GM21717 (cell line): ENCODE data around the gene C2orf42.
"Not testable (repeated sequence)": the region's sequence is repeated elsewhere in the genome, so short reads cannot be mapped to it uniquely, and the experiment has no call there.

Source experiments
- ATAC-seq: cut with Tn5 transposase; IDR thresholded peaks from one replicate; pipeline ENCODE4 v1.9.1; 2021; ENCODE audit warnings: mild to moderate bottlenecking, moderate library complexity; ENCODE audit not compliant: unreplicated experiment

Gene C2orf42

DNA sequence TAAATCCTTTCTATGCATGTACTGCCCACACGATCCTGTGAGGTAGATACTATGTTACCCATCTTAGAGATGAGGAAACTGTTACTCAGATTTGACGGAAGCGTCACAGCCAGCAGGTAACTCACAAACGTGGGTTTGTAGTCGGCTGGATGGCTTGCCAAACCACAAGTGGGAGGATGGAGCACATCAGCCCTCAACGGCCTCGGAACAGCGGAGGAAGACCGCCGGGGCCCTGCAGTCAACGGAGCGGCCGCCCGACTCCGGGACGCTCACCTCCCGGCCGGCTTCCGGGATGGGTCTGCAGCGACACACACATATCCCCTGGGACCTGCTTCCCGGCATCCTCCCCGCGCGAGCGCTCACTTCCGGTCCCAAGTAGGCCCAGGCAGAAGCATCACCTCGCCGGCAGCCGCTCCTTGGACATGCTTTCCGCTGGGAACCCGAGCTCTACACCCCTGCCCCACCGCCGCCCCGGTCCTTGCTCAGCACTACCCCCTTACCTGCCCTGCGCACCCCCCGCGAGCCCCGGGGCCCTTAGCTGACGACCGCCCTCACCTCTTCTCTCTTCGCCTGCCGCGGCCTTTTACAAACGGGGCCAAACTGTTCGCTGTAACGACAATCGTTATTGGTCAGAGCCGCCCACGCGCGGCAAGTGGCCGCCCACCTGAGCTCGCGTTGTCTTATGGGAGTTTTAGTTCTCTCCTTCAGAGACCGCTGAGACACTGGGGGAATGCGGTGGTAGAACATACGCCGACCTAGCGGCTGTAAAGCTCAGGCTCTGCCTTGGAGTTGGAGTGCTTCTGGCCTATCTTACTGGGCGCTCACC is at the start of gene C2orf42:
Gene C2orf42, minus strand, starts transcription at position 602 of the 826 bp plus-strand sequence. CDS start 9,034 bp downstream, outside the sequence.
- peak; percentile 84 for ATAC-seq

DNA sequence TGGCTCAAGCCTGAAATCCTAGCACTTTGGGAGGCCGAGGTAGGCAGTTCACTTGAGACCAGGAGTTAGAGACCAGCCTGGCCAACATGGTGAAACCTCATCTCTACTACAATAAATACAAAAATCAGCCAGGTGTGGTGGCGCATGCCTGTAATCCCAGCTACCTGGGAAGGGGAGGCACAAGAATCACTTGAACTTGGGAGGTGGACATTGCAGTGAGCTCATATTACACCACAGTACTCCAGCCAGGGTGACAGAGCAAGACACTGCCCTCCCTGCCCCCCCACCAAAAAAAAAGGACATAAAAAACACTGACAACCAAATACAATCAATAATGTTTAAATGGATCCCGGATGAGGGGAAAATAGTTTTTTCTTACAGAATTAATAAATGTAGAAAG is 49.8 kb upstream of the C2orf42 start:
- ATAC-seq: no peak

DNA sequence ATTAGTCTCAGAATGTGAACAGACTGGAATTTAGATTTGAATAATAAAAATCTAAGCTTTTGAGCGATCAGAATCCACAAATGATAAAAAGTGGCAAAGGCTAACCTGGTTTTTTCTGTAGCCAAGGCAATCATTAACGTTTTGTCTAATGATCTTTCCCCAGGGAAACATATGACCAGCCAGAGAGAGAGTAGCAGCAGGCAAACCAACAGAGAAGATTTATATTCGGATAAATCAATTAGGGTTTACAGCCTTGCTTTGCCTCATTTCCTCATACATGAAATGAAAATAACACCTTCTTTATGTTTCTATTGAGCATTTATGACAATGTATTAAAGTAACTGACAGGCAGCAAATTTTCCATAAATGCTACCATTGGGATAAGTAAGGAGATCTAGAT is 43.1 kb upstream of the C2orf42 start:
- ATAC-seq: no peak

DNA sequence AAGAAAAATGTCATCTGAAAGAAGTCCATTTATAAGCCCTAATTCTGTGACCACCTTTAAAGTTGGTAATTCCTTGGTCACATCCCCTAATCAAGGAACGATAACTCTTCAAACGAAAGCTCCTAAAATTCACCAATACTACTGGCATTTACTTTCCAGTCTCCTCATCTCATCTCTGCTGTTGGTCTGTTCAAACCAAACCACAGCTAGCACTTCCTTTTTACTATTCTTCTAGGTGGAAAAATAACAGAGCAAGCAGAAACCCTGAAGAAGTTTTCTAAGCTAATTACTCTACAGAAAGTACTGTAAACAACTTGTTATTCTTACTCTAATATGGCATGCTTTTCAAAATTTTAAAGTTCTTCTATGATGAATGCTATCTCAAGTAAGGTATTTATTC is 36.0 kb upstream of the C2orf42 start:
- no peak for ATAC-seq

DNA sequence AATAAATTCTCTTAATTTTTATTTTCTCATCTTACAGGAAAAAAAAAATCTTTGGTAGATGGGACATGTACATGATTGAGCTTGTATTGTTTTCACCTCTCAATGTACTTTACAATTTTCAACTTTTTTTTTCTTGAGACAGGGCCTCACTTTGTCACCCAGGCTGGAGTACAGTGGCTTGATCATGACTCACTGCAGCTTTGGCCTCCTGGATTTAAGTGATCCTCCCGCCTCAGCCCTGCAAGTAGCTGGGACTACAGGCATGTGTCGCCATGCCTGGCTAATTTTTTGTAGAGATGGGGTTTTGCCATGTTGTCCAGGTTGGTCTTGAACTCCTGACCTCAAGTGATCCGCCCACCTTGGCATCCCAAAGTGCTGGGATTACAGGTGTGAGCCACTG is 32.5 kb upstream of the C2orf42 start:
- not testable (repeated sequence) for ATAC-seq

DNA sequence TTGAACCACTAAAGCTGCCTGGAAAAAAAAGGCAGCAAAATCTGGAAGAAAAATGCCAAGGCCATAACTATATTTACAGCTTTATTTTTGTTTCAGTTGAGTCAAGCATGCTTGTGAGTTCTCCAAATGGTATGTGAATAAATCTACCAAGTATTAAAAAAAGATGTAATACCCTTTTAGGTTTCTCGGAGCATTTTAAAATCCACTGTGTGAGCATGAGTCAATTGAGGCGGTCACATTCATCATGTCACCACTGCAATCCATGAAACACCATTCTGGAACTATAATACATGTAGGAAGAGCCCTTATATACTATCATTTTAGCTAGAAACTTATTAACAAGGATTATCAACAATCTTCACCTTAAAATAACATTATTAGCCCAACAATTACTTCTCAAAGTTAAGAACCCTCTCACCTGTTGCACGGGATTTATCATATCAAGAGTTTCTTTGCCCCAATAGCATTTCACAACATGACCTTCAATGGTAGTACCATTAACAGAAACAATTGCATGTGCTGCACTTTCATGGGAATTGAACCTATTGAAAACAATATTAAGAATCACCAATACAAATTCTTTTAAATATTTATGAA is 24.2 kb upstream of the C2orf42 start:
- ATAC-seq: no peak

DNA sequence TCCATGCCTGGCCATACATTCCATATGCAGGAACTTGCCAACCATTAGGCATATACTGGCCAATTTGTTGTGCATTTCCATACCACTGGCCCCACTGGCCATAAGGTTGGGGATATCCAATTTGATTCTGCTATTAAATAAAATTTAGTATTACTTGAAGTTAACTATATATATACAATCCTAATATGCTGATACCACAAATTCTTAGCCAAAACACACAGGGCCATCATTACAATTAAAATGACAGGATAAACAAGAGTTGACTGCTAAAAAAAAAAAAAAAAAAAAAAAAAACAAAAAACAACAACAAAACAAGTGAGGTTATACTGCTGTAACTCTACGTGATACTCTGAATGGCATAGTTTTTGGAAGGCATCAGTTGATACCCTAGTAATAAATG is 23.5 kb upstream of the C2orf42 start:
- ATAC-seq: no peak

DNA sequence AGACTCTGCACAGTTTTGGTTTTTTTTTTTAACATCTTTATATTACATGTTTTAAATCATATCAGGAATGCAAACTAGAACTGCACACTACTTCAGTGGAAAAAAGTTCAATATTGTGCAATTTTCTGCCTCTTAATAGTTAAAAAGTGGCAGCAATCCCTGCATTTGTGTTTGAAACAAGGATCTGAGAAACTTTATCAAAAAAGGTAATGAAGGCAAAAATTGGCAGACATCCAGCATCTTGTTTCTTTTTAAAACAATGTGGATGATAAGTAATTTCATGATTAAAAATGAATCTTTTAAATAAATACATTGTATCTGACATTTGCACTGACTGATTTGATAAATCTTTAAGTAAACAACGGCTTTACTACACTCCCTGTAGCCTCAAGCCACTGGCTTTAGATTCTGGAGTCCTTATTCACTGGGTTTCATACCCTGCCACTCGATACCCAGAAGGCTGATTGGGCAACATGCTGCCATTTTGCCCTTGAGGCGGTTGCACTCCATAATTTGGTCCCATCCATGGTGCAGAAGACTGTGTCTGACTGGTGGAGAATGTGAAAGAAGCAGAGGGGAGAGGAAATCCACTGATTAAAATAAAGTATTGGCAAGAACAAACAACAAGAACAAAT is 21.6 kb upstream of the C2orf42 start:
- no peak for ATAC-seq

DNA sequence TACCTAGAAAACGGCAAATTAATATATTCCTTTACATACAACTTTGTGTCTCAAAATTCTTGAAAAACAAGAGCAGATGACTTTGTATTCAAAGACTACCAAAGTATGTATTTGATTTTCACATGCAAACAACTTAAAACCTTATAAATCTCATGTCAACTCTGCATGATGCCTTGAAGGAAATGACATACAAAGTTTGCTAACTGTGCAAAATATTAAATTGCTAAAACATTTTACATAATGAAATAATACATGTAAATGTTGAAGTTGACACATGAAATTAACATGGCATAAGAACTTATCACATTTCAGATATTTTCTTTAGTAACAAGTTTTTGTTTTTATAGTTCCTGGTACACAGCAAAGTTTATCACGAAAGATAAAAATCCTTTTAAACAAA is 20.8 kb upstream of the C2orf42 start:
- no peak for ATAC-seq

DNA sequence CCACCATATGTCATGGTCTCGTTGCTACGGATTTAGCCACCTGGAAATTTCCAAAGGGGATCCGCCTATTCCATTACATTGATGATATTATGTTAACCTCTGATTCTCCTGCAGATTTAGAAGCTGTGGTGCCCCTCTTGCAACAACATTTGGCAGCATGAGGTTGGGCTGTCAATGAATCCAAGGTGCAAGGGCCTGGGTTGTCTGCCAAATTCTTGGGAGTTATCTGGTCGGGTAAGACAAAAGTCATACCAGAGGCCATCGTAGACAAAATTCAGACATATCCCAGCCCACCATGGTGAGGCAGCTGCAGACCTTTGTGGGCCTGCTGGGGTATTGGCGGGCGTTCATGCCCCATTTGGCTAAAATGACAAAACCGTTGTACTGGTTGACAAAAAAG is 13.6 kb upstream of the C2orf42 start:
- no peak for ATAC-seq

DNA sequence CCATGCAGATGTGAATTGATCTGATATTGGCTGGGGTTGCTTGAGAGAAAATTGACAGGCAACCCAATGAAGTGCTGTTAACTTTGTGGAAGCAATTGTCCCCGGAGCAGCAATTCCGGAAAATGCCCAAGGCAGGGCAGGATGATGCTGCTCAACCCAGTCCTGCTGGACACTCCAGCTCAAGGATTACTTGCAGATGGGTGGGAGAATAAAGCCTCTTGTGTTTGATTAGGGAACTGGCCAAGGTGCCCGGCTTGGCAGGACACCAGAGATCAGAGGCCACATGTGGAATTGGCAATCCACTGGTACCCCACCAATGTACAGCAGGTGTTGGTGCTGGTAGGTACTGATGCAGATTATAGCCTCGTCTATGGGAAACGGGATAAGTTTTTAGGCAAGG is 12.3 kb upstream of the C2orf42 start:
- ATAC-seq: no peak

DNA sequence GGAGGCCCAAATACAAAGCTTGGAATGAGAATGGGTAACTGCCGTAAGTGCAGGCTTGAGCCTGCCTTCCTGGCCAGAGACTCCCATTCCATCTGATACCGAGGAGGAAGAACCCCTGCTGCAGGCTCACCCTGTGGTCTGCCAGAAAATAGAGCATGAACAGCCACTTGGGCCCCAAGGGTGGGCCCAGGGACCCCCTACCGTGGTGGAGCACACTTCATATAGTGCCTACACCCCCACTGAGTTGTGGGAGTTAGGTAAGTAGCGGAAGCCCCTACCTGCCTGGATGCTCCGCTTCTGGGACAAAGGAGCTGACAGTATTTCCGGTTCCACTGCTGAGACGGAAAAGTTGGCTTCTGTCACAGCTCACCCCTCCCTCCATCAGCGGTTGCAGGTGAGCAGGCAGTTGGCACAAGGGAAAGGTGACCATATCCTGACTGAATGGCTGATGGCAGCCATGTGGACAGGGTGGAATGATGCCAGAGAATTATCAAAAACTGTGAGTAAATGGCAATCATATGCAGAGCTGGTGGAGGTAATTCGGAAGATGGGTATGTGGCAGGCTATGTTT is 11.5 kb upstream of the C2orf42 start:
- ATAC-seq: no peak

DNA sequence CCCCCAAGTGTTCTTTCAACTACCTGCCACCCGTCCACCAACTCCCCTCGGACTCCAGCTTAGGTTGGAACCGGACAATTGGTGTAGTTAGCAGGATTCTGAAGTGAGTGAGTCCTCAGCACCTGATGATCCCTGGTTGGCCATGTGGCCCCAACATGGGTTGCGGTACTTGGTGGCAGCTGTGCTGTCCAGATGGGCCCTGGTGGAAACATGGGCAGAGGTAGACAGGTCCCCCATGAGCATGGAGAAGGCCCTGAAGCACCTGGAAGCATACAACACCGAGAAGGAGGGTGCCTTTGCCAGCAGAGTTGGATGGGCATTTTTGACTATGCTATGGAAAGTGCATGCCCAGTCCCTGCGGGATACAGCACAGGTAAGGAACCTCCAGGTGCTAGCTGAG is 11.0 kb upstream of the C2orf42 start:
- ATAC-seq: no peak

DNA sequence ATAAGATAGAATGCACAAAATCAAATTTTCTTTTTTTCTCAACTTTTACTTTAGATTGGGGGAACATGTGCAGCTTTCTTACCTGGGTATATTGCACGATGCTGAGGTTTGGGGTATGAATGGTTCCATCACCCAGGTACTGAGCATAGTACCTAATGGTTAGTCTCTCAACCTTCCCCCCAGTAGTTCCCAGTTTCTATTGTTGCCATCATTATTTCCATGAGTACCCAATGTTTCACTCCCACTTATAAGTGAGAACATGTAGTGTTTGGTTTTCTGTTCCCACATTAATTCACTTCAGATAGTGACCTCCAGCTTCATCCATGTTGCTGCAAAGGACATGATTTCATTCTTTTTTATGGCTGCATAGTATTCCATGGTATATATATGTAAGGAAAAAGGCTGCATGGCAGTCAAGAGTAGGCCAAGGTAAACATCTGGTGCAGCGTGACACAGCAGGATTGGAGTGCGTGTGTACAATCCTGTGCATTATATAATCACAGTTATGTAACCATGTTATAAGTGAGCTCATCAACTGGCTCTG is 10.5 kb upstream of the C2orf42 start:
- no peak for ATAC-seq

DNA sequence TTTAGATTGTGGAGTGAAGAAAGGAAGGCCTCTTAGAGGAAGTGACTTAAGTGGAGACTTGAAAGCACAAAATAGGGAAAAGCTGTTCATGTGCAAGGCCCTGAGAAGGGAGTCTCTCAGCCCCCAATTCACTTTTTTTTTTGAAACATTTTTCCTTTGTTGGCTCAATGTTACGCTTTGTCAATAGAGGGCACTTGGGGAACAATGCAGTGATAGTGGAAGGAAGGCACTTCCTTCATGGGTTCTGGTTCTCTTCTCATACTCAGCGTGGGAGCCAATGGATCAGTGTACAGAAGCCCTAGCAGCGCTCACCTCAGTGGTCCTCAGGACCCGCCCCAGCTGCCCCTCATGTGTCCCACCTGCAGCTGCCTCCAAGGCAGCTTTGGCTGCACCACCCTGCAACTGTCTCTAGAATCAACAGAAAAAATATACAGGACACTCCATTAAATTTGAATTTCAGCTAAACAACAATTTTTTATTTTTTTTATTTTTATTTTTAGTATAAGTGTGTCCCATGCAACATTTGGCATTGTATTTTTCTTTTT is 8.6 kb upstream of the C2orf42 start:
- no peak for ATAC-seq

DNA sequence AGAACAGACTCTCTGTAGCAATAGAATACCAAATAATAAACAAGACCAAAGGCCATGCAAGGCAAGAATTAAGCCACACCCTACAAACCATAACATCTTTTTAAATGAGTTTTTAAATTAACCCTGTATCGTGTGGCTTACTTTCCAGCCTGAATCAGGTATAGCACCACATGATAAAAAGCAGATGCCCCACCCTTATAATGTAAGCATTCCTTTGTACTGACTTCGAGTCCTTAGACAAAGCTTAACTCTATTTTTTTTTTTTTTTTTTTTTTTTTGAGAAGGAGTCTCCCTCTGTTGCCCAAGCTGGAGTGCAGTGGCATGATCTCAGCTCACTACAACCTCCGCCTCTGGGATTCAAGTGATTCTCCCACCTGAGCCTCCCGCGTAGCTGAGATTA is 1.7 kb upstream of the C2orf42 start:
- ATAC-seq: no peak

DNA sequence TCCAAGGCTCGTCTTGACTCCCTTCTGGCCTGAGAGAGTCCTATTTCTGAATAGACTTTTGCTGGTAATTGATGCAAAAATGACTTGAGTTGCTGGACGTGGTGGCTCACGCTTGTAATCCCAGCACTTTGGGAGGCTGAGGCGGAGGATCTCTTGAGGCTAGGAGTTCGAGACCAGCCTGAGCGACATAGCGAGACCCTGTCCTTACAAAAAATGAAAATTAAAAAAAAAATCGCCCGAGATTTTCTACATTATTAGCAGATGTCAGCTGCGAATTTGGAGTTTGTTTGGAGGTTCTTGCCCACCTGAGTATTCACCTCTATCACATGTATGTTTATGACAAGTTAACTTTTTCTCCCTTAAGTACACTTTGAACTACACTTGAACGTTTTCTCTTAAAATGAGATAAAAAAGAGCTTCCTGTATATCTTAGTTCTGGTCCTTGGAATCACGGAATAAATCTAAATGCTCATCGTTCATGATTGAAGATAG is 471 bp upstream of the C2orf42 start:
- ATAC-seq: no peak

DNA sequence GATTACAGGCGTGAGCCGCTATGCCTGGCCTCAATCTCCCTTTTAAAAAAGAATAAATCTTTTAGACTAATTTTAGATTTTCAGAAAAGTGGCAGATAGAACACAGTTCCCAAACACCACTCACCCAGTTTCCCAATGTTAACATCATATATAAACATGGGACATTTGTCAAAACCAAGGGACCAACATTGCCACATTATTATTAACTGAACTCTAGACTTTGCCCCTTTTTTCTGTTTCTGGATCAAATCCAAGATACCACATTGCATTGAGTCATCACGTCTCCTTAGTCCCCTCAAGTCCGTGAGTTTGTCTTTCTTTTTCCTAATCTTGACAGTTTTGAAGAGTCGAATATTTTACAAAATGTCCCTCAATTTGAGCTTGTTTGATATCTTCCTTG is 2.4 kb downstream of the C2orf42 start:
- no peak for ATAC-seq

DNA sequence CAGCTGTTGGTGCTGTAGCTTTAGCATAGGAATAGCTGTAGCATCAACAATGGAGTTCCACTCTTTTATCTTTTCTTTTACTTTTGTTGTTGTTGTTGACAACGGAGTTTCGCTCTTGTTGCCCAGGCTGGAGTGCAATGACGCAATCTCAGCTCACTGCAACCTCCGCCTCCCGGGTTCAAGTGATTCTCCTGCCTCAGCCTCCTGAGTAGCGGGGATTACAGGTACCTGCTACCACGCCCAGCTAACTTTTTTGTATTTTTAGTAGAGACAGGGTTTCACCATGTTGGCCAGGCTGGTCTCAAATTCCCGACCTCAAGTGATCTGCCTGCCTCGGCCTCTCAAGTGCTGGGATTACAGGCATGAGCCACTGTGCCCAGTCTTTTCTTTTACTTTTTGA is 3.6 kb downstream of the C2orf42 start:
- not testable (repeated sequence) for ATAC-seq

DNA sequence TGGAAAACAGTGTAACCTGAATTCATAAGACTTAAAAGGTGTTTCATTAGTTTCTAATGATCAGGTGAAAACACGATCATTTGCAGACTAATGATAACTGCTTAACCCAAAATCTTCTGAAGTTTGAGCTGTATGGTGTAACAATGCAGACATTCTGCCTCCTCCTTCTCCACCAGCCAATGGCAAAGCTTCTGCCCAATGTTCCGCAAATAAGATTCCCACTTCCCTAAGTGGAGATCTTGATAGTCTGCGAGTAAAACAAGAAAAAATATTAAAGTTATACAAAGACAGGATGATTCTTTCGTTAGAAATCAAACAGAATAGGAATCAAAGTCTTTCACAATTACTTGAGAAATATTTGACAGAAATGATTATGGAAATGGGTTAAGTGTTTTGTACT is 8.1 kb downstream of the C2orf42 start:
- no peak for ATAC-seq

DNA sequence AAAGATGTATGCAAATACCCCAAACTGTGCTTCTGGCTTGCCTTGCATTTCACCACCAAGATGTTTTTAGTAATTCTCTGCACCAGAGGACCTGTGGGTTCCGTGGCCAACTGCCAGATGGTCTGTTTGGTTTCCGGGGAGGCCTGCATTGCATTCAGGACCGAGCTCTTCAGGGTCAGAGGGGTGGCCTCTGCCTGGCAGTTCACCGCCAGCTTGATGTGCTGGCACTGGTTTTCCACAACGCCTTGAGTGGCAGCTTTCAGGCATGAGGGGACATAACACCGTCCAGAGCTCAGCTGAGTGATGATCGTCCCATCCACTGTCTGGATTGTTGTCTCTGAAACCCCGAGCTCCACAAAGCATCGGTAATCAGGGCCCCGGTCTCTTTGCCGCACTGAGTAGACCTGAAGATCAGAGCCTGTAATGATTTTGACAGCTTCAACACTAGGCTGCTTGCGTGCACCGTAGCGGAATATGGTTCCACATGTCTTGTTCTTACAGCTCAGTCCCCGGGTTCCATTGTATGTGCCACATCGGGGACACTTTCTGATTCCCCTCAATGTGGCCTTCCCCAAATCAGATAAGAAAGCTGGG is 9.4 kb downstream of the C2orf42 start:
- peak; percentile 87 for ATAC-seq
